Right lobe of liver (tissue), 4 donors: Measurements from ENCODE around the gene MYO1F.

Source experiments
- CTCF ChIP-seq, 4 donors: fragments of 200-600 bp in 3 of 4; fragments of 450-650 bp in 1 of 4; IDR thresholded peaks; one replicate each; pipeline versions ENCODE4 v1.5.1 to v1.8.0; 2016 to 2022; ENCODE audit warnings: antibody characterized with exemption in 4 of 4, mild to moderate bottlenecking in 2 of 4
- POLR2A ChIP-seq: fragments of 450-650 bp; IDR thresholded peaks from one replicate; pipeline ENCODE4 v1.6.1; 2017; ENCODE audit warnings: antibody characterized with exemption, mild to moderate bottlenecking
- donor health status: DM: no; HTN: no; CAD: no.
- donor health status: DM: no; HTN: no; CAD: no.
- donor health status: DM: no; HTN: yes; CAD: no.

- no peak for TF ChIP-seq CTCF (IDR thresholded peaks at IDR 0.05)
- TF ChIP-seq POLR2A: no peak
Measured at GRCh38 chr19:8501981-8502380, 75.3 kb downstream of the MYO1F start.
